GM19324 (cell line): ENCODE results near the gene MTHFD2L.
A peak's percentile ranks its signal among the peaks of the same experiment; 100 is the strongest.
"Not testable (repeated sequence)": the region's sequence is repeated elsewhere in the genome, so short reads cannot be mapped to it uniquely, and the experiment has no call there.

Experiments used
- ATAC-seq: cut with Tn5 transposase; IDR thresholded peaks from one replicate; pipeline ENCODE4 v1.9.1; 2021; ENCODE audit warnings: mild to moderate bottlenecking, moderate library complexity; ENCODE audit not compliant: unreplicated experiment, low FRiP score

Gene MTHFD2L

DNA sequence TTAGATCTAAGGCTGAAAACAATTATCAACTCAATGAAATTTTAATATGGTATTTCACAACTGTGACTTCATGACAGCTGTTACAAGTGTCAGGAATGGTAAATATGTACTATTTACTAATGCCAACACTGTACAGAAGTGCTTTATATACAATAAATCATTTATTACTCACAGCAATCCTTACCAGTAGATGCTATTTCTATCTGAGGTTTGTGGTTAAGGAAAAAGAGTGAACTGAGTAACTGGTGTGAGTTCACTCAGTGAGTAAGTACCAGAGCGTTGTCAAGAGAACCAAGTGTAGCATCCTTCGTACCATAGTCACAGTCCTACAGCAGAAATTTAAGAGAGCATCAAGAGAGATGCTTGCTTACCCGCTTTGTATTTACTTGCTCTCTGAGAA, 23.3 kb downstream of the MTHFD2L start:
- no peak for ATAC-seq

GRCh38 chr4:74188912-74189311, 31.0 kb downstream of the MTHFD2L start:
- no peak for ATAC-seq

- no peak for ATAC-seq
Observed at GRCh38 chr4:74189331-74190043, 31.6 kb downstream of the MTHFD2L start.

- ATAC-seq = no peak
Observed at GRCh38 chr4:74190332-74190731, 32.4 kb downstream of the MTHFD2L start.

DNA sequence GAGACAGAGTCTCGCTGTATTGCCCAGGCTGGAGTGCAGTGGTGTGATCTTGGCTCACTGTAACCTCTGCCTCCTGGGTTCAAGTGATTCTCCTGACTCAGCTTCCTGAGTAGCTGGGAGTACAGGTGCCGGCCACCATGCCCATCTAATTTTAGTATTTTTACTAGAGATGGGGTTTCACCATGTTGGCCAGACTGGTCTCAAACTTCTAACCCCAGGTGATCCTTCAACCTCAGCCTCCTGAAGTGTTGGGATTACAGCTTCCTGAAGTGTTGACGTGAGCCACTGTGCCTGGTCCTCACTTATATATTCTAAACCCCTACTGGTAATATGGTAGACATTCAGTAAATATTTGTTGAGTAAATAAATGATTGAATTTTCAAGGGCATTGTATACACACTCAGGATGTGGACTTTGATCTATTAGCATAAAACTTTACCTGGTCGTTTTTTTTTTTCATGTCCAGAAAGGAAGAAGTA, 33.0 kb downstream of the MTHFD2L start:
- ATAC-seq = no peak

DNA sequence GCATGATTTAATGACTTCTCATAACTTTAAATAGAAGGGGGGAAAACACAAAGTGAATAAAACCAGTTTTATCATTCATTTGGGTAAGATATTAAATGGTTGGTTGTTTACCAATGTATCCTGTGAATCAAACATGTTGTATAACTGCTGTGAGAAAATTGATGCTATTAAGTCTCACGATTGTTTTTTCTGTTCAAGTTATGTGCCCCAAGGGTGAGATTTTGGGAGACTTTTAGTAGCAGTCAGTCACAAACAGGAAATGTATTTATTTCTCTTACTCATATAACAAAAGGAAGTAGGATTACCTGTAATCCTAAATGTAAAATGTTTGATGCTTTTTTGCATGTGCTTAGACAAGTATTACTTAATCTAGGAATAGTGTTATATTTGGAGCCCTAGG, 39.2 kb downstream of the MTHFD2L start:
- no peak for ATAC-seq

- no peak for ATAC-seq
Observed at GRCh38 chr4:74202062-74202586, 44.2 kb downstream of the MTHFD2L start.

GRCh38 chr4:74203467-74203866, 45.5 kb downstream of the MTHFD2L start:
- no peak for ATAC-seq

- ATAC-seq = no peak
Observed at GRCh38 chr4:74205046-74205445, 47.1 kb downstream of the MTHFD2L start.

DNA sequence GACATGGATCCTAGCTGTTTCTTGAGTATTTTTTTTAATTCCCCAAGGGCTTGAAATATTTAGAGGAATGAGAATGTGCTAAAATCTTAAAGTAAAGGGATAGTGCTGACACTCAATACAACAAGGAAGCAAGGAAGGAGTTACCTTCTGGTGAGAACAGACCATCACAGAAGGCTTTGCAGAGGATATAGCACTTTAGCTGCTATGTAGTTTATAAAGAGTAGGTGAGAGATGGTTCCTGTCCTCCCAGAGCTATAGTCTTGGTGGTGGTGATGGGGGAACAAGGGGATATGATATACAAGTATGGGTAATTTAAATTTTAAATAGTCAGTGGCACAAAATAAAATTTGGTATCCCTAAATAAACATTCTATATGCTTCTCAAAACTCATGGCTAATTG, 47.6 kb downstream of the MTHFD2L start:
- ATAC-seq = no peak

- ATAC-seq = peak; percentile 61
Observed at GRCh38 chr4:74206088-74206825, 48.3 kb downstream of the MTHFD2L start.

- not testable (repeated sequence) for ATAC-seq
Observed at GRCh38 chr4:74214457-74215159, 56.7 kb downstream of the MTHFD2L start.

- not testable (repeated sequence) for ATAC-seq
Observed at GRCh38 chr4:74215236-74215635, 57.3 kb downstream of the MTHFD2L start.

- ATAC-seq = no peak
Observed at GRCh38 chr4:74217365-74217764, 59.4 kb downstream of the MTHFD2L start.

GRCh38 chr4:74218201-74218600, 60.3 kb downstream of the MTHFD2L start:
- ATAC-seq = no peak

- no peak for ATAC-seq
Observed at GRCh38 chr4:74219240-74219639, 61.3 kb downstream of the MTHFD2L start.

DNA sequence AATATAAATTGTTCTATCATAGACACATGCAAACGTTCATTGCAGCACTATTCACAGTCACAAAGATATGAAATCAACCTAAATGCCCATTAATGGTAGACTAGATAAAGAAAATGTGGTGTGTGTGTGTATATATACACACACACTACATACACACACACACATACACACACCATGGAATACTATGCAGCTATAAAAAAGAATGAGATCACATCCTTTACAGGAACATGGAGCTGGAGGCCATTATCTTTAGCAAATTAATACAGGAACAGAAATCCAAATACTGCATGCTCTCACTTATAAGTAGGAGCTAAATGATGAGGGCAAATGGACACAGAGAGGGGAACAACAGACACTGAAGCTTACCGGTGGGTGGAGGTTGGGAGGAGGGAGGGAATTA, 65.2 kb downstream of the MTHFD2L start:
- no peak for ATAC-seq

GRCh38 chr4:74223801-74224200, 65.9 kb downstream of the MTHFD2L start:
- ATAC-seq = no peak

DNA sequence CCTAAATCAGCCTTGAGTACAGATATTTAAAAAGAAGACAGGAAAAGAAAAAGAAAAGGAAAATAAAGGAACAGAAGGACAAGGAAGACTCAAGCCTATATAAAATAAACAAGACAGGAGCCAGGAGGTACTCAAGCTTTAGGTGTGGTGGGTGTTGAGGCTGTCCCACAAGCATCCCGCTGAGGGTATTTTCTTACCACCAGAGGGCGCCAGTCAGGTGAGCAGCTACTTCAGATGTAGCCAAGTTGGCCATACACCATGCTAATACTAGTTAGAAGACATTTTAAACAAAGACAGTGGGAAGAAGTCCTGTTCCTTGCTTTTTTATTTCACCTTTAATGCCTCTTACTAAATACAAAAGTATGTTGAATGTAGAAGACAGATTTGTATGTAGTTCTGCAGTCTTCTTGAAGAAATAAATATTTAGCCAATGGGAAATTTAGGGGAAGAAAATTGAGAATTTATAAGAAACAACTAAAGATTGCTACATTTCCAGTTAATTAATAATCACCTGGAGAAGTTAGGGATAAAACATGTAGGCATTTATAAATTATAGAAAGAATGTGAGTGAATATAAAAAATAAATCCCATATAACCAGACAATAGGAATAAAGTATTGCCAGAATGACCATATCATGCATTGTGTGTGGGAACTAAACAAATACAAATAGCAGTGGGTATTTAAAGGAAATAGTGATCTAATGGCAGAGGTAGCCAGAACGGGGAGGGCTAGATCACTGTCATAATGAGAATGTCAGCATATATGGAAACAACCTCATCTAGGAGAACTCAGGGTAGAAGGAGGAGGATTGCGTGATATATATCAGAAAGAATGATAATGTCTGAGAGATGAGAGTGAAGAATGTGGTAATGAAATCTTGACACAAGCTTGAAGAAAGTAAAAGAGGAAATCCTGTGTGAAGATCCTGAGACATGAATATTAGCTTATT, 71.0 kb downstream of the MTHFD2L start:
- peak; percentile 77 for ATAC-seq

GRCh38 chr4:74230902-74231499, 73.1 kb downstream of the MTHFD2L start:
- ATAC-seq = no peak
